NCI-H2107 treated with DMSO at 0.1 percent for 48 hours (cell line): Measurements from ENCODE around the gene SLC25A34.
A peak's percentile ranks its signal among the peaks of the same experiment; 100 is the strongest.

ENCODE experiments used
- DNase-seq: peaks from one replicate; lab custom pipeline; 2025; ENCODE audit not compliant: unreplicated experiment; lab: John Stamatoyannopoulos, UW

The SLC25A34 gene

GRCh38 chr1:15712168-15712567 is 23.9 kb upstream of the SLC25A34 start:
- no peak for DNase-seq

- DNase-seq = no peak
These were observed 21.5 kb upstream of the SLC25A34 start for GRCh38 chr1:15714406-15715136.

- peak; percentile 58 for DNase-seq
These were observed 18.5 kb upstream of the SLC25A34 start for GRCh38 chr1:15717418-15718125.

- no peak for DNase-seq
These were observed 17.9 kb upstream of the SLC25A34 start for GRCh38 chr1:15718199-15718601.

- DNase-seq = no peak
These were observed 16.5 kb upstream of the SLC25A34 start for GRCh38 chr1:15719381-15720120.

- DNase-seq = no peak
These were observed 15.2 kb upstream of the SLC25A34 start for GRCh38 chr1:15720861-15721260.

- DNase-seq = no peak
These were observed 13.6 kb upstream of the SLC25A34 start for GRCh38 chr1:15722411-15722810.

- DNase-seq = no peak
These were observed 13.1 kb upstream of the SLC25A34 start for GRCh38 chr1:15722836-15723532.

- no peak for DNase-seq
These were observed 12.3 kb upstream of the SLC25A34 start for GRCh38 chr1:15723631-15724246.

GRCh38 chr1:15724949-15725880 is 10.8 kb upstream of the SLC25A34 start:
- no peak for DNase-seq

GRCh38 chr1:15726508-15726907 is 9.6 kb upstream of the SLC25A34 start:
- DNase-seq = no peak

GRCh38 chr1:15727021-15727420 is 9.0 kb upstream of the SLC25A34 start:
- no peak for DNase-seq

GRCh38 chr1:15727424-15727823 is 8.6 kb upstream of the SLC25A34 start:
- DNase-seq = no peak

- no peak for DNase-seq
These were observed 8.1 kb upstream of the SLC25A34 start for GRCh38 chr1:15727866-15728534.

GRCh38 chr1:15728937-15729657 is 7.0 kb upstream of the SLC25A34 start:
- no peak for DNase-seq

GRCh38 chr1:15730423-15730822 is 5.6 kb upstream of the SLC25A34 start:
- no peak for DNase-seq

- no peak for DNase-seq
These were observed 5.1 kb upstream of the SLC25A34 start for GRCh38 chr1:15730936-15731335.
